GM18907 (cell line): Measurements from ENCODE around the gene PLLP.

ENCODE experiments used
- ATAC-seq: cut with Tn5 transposase; IDR thresholded peaks from one replicate; pipeline ENCODE4 v1.9.1; 2021; ENCODE audit warnings: mild to moderate bottlenecking, moderate library complexity; ENCODE audit not compliant: unreplicated experiment

Gene PLLP

DNA sequence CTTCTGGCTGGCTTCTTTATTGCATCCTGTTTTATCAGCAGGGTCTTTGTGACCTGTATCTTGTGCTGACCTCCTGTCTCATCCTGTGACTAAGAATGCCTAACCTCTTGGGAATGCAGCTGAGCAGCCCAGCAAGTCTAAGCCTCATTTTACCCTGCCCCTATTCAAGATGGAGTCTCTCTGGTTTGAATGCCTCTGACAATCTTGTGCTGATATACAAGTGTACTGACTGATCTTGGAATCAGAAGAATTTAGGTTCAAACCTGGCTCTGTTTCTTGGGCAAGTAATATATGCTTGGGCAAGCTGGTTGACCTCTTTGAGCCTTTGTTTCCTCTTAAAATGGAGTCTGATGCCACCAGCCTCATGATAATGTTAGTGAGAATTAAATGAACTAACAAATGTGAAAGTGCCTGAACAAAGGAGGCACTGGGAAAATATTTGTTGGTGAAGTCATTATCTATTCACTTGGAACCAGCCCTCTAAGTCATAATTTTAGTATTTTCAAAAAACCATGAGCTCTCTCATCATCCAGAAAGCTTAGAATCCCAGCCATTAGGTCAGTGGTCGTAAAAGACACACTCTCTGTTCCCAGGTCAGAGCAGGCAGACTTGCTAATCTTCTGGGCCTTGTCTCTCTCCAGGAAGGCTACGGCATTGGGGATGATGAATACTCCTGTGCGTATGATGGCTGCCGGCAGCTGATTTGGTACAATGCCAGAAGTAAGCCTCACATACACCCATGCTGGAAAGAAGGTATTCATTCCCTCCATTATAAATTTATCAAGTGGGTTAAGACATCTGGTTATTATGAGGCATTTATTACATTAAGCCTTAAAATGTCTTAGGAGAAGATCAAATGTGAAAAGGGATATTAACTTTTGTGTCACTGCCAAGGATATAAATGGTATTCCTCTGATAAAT is 57.5 kb downstream of the PLLP start:
- no peak for ATAC-seq

DNA sequence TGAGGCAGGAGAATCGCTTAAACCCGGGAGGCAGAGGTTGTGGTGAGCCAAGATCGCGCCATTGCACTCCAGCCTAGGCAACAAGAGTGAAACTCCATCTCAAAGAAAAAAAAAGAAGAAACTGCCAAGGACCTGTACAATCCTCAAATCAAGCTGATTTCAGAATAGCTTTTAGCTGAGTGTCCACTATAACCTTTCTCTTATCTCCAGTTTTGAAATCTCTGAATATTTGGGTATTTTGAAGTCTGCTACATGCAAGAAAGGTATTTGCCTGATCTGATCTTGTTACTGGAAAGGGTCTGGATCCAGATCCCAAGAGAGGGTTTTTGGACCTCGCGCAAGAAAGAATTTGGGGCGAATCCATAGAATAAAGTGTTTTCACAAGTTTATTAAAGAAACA is 58.5 kb downstream of the PLLP start:
- ATAC-seq: no peak

GRCh38 chr16:57224651-57225335 is 59.7 kb downstream of the PLLP start:
- no peak for ATAC-seq

DNA sequence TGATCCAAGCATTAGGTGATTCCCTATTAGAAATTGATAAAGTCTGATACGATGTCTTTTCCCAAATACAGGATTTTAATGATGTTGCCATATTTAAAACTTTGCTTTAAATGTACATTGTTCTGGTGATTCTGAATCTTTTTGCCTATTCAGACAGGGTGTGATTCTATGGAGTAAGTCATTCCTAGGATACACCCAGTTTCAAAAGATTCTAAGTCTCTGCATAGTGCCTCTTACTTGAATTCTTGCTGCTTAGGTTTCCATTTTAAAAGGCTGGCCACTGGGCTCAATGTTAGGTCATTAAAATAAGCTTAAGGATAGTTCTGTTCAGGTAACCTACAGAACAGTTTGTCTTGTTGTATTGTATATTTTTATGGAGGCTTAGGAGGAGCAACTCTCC is 61.4 kb downstream of the PLLP start:
- no peak for ATAC-seq

- ATAC-seq: no peak
Measured at GRCh38 chr16:57216968-57217367, 67.5 kb downstream of the PLLP start.

DNA sequence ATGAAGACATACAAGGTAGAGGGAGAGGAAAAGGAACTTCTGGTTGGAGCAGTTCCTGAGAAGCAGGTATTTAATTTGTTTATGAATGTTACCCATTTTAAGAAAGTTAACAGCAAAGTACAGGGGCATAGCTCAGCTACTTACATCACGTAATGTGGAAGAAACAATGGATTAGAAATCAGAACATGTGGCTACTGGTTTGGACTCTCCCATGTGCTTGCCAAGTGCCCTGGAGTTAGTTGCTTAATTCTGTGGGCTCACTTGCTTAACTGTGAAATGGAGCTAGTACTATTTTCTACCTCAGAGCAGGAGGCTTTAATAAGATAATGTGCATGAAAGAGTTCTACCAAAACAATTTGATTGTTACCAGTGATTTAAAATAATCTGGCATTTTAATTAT is 71.0 kb downstream of the PLLP start:
- no peak for ATAC-seq

- ATAC-seq: no peak
Measured at GRCh38 chr16:57209780-57210179, 74.7 kb downstream of the PLLP start.

DNA sequence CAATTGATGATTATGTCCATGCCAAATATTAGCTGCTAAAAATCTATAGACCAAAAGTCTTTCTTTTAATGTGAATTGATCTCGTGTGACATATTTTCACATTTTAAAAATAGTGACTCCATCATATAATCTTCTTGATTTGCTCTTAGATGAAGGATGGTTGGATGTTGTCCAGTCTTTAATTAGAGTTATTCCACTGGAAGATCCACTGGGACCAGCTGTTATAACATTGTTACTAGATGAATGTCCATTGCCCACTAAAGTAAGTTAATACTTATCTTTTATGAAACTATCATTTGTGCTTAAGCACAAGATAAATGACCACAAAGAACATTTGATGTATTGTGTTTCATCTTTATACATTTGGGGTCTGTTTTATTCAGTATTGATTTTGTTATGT is 75.5 kb downstream of the PLLP start:
- no peak for ATAC-seq
